Neuronal stem cell (in vitro differentiated cells): Measurements from ENCODE around the gene AMN.
A peak's percentile ranks its signal among the peaks of the same experiment; 100 is the strongest.

Experiments used
- DNase-seq: peaks from one replicate; pipeline ENCODE4 v3.0.0-alpha.2; 2013; ENCODE audit warnings: low spot score
- H2AFZ ChIP-seq: one replicate; pipeline ENCODE4 v1.6.1; 2013; ENCODE audit warnings: mild to moderate bottlenecking, low read length, inconsistent platforms
- H2AK5ac ChIP-seq: 2 replicates; pipeline ENCODE4 v1.6.1; 2013; ENCODE audit warnings: low read depth, mild to moderate bottlenecking, inconsistent platforms, low read length, moderate library complexity, mixed read lengths
- H2BK120ac ChIP-seq: 2 replicates; pipeline ENCODE4 v1.6.1; 2013; ENCODE audit warnings: low read depth, mild to moderate bottlenecking, inconsistent platforms, low read length, moderate library complexity, mixed read lengths
- H2BK12ac ChIP-seq: one replicate; pipeline ENCODE4 v1.6.1; 2013; ENCODE audit warnings: low read length, inconsistent platforms
- H2BK15ac ChIP-seq: 2 replicates; pipeline ENCODE4 v1.6.1; 2013; ENCODE audit warnings: mild to moderate bottlenecking, low read length, inconsistent platforms, mixed read lengths
- H2BK5ac ChIP-seq: one replicate; pipeline ENCODE4 v1.6.1; 2013; ENCODE audit warnings: inconsistent platforms, mild to moderate bottlenecking, low read length, moderate library complexity
- H3K14ac ChIP-seq: one replicate; pipeline ENCODE4 v1.6.1; 2013; ENCODE audit warnings: low read length, inconsistent platforms
- H3K18ac ChIP-seq: 2 replicates; pipeline ENCODE4 v1.6.1; 2013; ENCODE audit warnings: low read length, inconsistent platforms
- H3K23ac ChIP-seq: 2 replicates; pipeline ENCODE4 v1.6.1; 2013; ENCODE audit warnings: low read depth, mild to moderate bottlenecking, mixed read lengths, low read length, inconsistent platforms; ENCODE audit not compliant: poor library complexity
- H3K27ac ChIP-seq: replicated peaks from 3 replicates; pipeline ENCODE4 v1.5.1; 2013; ENCODE audit warnings: low read length, inconsistent platforms
- H3K27me3 ChIP-seq, 3 experiments: 2 replicates each; pipeline ENCODE4 v1.6.1; 2013; ENCODE audit warnings: low read length in 3 of 3, mild to moderate bottlenecking in 2 of 3, inconsistent platforms in 1 of 3, low read depth in 1 of 3, mixed read lengths in 1 of 3, moderate library complexity in 1 of 3; ENCODE audit not compliant: control insufficient read depth in 3 of 3, insufficient read depth in 3 of 3
- H3K36me3 ChIP-seq, 2 donors: replicated peaks in 1 of 2; 2 replicates each; pipeline ENCODE4 v1.6.1; 2013; ENCODE audit warnings: low read length in 2 of 2; ENCODE audit not compliant: control insufficient read depth in 2 of 2, insufficient read depth in 2 of 2
- H3K4ac ChIP-seq: 2 replicates; pipeline ENCODE4 v1.6.1; 2013; ENCODE audit warnings: inconsistent platforms, mild to moderate bottlenecking, low read length, moderate library complexity
- H3K4me1 ChIP-seq, 2 donors: 1 replicate in 1 of 2; 2 replicates in 1 of 2; pipeline ENCODE4 v1.6.1; 2013; ENCODE audit warnings: low read length in 2 of 2, low read depth in 1 of 2; ENCODE audit not compliant: control insufficient read depth in 2 of 2, insufficient read depth in 1 of 2
- H3K4me2 ChIP-seq: one replicate; pipeline ENCODE4 v1.6.1; 2013; ENCODE audit warnings: mild to moderate bottlenecking, low read length, inconsistent platforms; ENCODE audit not compliant: insufficient read depth, poor library complexity, severe bottlenecking
- H3K4me3 ChIP-seq, 2 donors: 2 replicates each; pipeline ENCODE4 v1.5.1; 2013; ENCODE audit warnings: low read length in 2 of 2, mild to moderate bottlenecking in 2 of 2, inconsistent platforms in 1 of 2, moderate library complexity in 1 of 2
- H3K79me1 ChIP-seq: one replicate; pipeline ENCODE4 v1.6.1; 2013; ENCODE audit warnings: low read depth, mild to moderate bottlenecking, inconsistent platforms, low read length, moderate library complexity
- H3K9ac ChIP-seq: one replicate; pipeline ENCODE4 v1.6.1; 2013; ENCODE audit warnings: mild to moderate bottlenecking, low read depth, low read length, inconsistent platforms; ENCODE audit not compliant: poor library complexity
- H3K9me3 ChIP-seq, 2 donors: replicated peaks in 1 of 2; 2 replicates each; pipeline versions ENCODE3 to v1.6.1; 2013; ENCODE audit warnings: low read length in 2 of 2, mild to moderate bottlenecking in 2 of 2, inconsistent platforms in 1 of 2, low read depth in 1 of 2, mixed read lengths in 1 of 2, moderate library complexity in 1 of 2; ENCODE audit not compliant: control insufficient read depth in 2 of 2, insufficient read depth in 1 of 2
- H4K8ac ChIP-seq: one replicate; pipeline ENCODE4 v1.6.1; 2013; ENCODE audit warnings: low read depth, mild to moderate bottlenecking, inconsistent platforms, low read length, moderate library complexity
- H4K91ac ChIP-seq: one replicate; pipeline ENCODE4 v1.6.1; 2013; ENCODE audit warnings: low read length, low read depth, mild to moderate bottlenecking, inconsistent platforms; ENCODE audit not compliant: poor library complexity
- WGBS, 2 donors: extraction: QIAGEN DNeasy Blood & Tissue Kit; methylation state at CpG; one replicate each; pipeline ENCODE4 v1.1.7; 2013; ENCODE audit warnings: missing lambda C conversion rate in 2 of 2, mixed read lengths in 1 of 2; ENCODE audit not compliant: insufficient read length in 2 of 2, insufficient replicate concordance in 1 of 2; ENCODE audit errors: extremely low coverage in 2 of 2; 5-methylcytosine and 5-hydroxymethylcytosine counted together

The AMN gene

DNA sequence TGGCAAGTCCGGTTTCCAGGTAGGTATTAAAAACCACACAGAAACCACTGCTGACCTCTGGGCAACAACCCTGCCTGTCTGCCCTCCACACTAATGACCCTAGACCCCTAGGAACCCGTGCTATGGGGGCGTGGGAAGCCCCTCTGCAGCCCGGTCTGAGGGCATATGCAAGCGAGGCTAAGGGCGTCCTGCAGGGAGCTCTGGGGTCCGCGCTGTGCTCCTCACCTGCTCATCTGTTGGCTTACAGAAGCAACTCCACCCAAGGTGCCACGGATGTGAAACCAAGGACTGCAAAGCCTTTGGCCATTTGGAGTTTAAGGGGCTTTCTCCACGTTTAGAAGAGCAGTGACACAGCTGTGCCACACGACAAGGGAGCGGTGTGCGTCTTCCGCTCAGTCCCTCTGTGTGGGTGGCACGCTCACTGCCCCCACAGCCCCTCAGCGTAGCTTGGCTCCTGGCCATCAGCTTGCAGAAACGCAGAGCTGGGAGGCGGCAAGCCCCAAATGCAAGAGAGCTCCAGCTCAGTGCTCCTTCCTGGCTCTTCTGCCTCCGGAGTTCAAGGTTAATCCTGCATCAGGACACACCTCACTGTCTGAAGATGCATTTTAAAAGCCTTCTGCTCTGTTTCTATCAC, 18.4 kb downstream of the AMN start:
- H3K9ac ChIP-seq, result no peak overlapping the region
- peak overlapping the region in 1 of 2 donors; percentile 7 for H3K4me3 ChIP-seq
- H3K4me1 ChIP-seq, result peaks cover 0 to 5% of the 10 kb centered on the region in 2 donors
- no peak overlapping the region for H2BK5ac ChIP-seq
- H3K79me1 ChIP-seq, result peaks cover 3% of the 10 kb centered on the region
- no peak overlapping the region for H3K23ac ChIP-seq
- H2BK15ac ChIP-seq, result no peak overlapping the region
- H2AFZ ChIP-seq, result no peak overlapping the region
- H2BK120ac ChIP-seq, result no peak overlapping the region
- no peak overlapping the region for H3K27ac ChIP-seq
- H3K9me3 ChIP-seq, result no peaks in the 10 kb centered on the region
- no peak overlapping the region for H3K14ac ChIP-seq
- H4K8ac ChIP-seq, result no peak overlapping the region
- DNase-seq, result no peak
- no peak overlapping the region for H3K4ac ChIP-seq
- no peaks in the 10 kb centered on the region for H3K27me3 ChIP-seq
- no peak overlapping the region for H2AK5ac ChIP-seq
- H3K36me3 ChIP-seq, result peaks cover 49 to 93% of the 10 kb centered on the region in 2 donors
- H3K18ac ChIP-seq, result no peak overlapping the region
- H3K4me2 ChIP-seq, result no peak overlapping the region
- WGBS, 2 donors, result no CpG with 5 or more reads among the region's 19 CpGs
- H4K91ac ChIP-seq, result no peak overlapping the region
- no peak overlapping the region for H2BK12ac ChIP-seq

DNA sequence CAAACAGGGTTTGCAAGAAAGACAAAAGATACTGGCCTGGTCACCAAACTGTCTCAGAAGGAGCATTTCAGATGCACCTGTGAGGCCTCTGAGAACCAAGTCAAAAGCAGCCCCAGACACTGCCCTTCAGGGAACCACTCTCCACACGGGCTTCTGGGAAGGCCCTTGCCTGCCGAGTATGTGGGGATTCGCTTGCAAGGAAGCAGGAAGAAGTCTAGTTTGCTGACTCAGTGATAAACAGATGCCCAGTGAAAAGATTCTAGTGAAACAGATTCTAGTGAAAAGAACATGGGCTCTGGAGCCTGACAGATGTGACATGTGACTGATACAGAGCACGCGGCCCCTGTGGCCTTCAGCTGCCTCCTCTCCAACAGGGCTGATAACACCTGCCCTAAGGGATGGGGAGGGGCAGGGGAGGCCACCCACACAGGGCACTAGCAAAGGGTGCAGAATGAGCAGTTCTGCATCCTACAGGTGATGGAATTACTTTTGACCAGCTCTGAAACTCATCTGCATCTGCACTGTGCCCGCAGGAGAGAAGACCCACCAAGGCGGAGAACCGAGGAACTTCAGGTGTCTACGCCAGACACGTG, 19.1 kb downstream of the AMN start:
- Histone ChIP-seq H4K91ac (no peak overlapping the region), H3K79me1 (peaks cover 3% of the 10 kb centered on the region), H2BK12ac (no peak overlapping the region), H3K23ac (no peak overlapping the region), H3K27ac (no peak overlapping the region), H3K36me3 (peaks cover 53 to 92% of the 10 kb centered on the region in 2 donors), H3K4me3 (no peak overlapping the region), H2BK5ac (no peak overlapping the region), H2AK5ac (no peak overlapping the region), H2AFZ (no peak overlapping the region), H3K14ac (no peak overlapping the region), H3K27me3 (no peaks in the 10 kb centered on the region), H2BK120ac (no peak overlapping the region), H3K4me1 (peaks cover 0 to 5% of the 10 kb centered on the region in 2 donors), H2BK15ac (no peak overlapping the region), H3K9me3 (no peaks in the 10 kb centered on the region), H4K8ac (no peak overlapping the region), H3K4ac (no peak overlapping the region), H3K4me2 (no peak overlapping the region), H3K18ac (no peak overlapping the region), H3K9ac (no peak overlapping the region)
- no peak for DNase-seq
- WGBS, 2 donors, result no CpG with 5 or more reads among the region's 10 CpGs

DNA sequence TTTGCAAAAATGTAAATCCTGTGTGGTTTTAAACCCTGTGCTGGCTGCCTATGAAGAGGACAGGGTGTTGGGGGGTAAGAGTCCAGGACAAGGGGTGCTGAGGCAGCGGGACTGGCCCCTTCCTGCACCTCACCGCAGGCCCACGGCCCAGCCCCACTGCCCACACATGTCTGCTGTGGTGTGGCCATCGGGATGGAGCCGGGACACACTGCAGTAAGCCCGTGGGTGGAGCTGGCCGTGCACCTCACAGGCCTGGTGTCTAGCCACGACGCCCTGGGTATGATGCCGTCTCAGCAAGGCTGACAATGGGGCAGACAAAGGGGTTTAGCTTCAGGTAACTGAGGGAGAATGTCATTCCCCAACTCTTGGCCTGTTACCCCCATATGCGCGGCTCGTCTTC, 19.6 kb downstream of the AMN start:
- no peak overlapping the region for H3K14ac ChIP-seq
- WGBS, 2 donors, result no CpG with 5 or more reads among the region's 13 CpGs

DNA sequence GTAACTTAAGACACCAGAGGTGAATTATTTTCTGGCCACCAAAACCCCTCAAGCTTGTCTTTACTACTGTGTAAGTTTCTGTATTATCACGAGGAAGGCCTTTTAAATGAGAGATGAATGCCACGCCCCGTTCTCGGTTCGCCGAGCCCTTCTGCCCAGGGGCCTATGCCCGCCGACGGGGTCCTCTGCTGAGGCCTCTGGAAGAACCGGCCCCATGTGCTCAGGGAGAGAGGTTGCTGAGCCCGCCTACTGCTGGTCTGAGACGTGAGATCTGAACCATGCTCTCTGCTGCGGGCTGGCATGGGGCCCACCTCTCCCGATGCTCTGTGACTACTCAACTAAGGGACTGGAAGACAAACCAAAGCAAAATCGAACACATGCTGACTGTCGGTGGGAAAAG, 21.0 kb downstream of the AMN start:
- H3K79me1 ChIP-seq, result peaks cover 3% of the 10 kb centered on the region

More for the DNA sequence above, 19.6 kb downstream of the AMN start:
- no peak overlapping the region for H3K4ac ChIP-seq
- no peak overlapping the region for H2BK120ac ChIP-seq
- no peak for DNase-seq
- H3K4me2 ChIP-seq, result no peak overlapping the region
- no peaks in the 10 kb centered on the region for H3K9me3 ChIP-seq
- no peak overlapping the region for H4K8ac ChIP-seq
- peaks cover 54 to 94% of the 10 kb centered on the region in 2 donors for H3K36me3 ChIP-seq
- no peak overlapping the region for H3K4me3 ChIP-seq
- H3K79me1 ChIP-seq, result peaks cover 3% of the 10 kb centered on the region
- H3K23ac ChIP-seq, result no peak overlapping the region
- H3K4me1 ChIP-seq, result peaks cover 0 to 5% of the 10 kb centered on the region in 2 donors
- no peak overlapping the region for H2BK15ac ChIP-seq
- H3K9ac ChIP-seq, result peak overlapping the region; percentile 5
- no peak overlapping the region for H4K91ac ChIP-seq
- H3K27ac ChIP-seq, result no peak overlapping the region
- no peak overlapping the region for H2BK12ac ChIP-seq
- H3K27me3 ChIP-seq, result no peaks in the 10 kb centered on the region
- no peak overlapping the region for H2BK5ac ChIP-seq
- H3K18ac ChIP-seq, result no peak overlapping the region
- H2AFZ ChIP-seq, result no peak overlapping the region
- H2AK5ac ChIP-seq, result no peak overlapping the region

More for the DNA sequence above, 21.0 kb downstream of the AMN start:
- no peak overlapping the region for H2AFZ ChIP-seq
- no peak overlapping the region for H3K14ac ChIP-seq
- H3K4ac ChIP-seq, result no peak overlapping the region
- no peak overlapping the region for H2BK12ac ChIP-seq
- DNase-seq, result no peak
- no peak overlapping the region for H4K91ac ChIP-seq
- H3K36me3 ChIP-seq, result peaks cover 55 to 89% of the 10 kb centered on the region in 2 donors
- no peak overlapping the region for H2BK15ac ChIP-seq
- H2AK5ac ChIP-seq, result no peak overlapping the region
- no CpG with 5 or more reads among the region's 16 CpGs for WGBS, 2 donors
- no peaks in the 10 kb centered on the region for H3K9me3 ChIP-seq
- H3K4me3 ChIP-seq, result no peak overlapping the region
- H3K23ac ChIP-seq, result no peak overlapping the region
- H3K9ac ChIP-seq, result no peak overlapping the region
- H3K18ac ChIP-seq, result no peak overlapping the region
- H3K4me2 ChIP-seq, result no peak overlapping the region
- H3K27ac ChIP-seq, result no peak overlapping the region
- H2BK120ac ChIP-seq, result no peak overlapping the region
- H4K8ac ChIP-seq, result no peak overlapping the region
- no peaks in the 10 kb centered on the region for H3K4me1 ChIP-seq
- no peaks in the 10 kb centered on the region for H3K27me3 ChIP-seq
- H2BK5ac ChIP-seq, result no peak overlapping the region
